ENCODE data around the gene HEPHL1. TPM values are rescaled to one million over a fixed set of nuclear protein-coding genes. Genes with fewer than 3 reads are reported as not detected.

Gene HEPHL1
- total RNA-seq, 1 donor from 2014 or later: 0.26 TPM

- no peak for DNase-seq (ENCODE audit: low read depth)
- Histone ChIP-seq H3K4me3 (ENCODE audit: low read depth, low read length) (no peak overlapping the region), H3K36me3 (ENCODE audit: control insufficient read depth, insufficient read depth, low read length) (no peaks in the 10 kb centered on the region), H3K27me3 (ENCODE audit: control insufficient read depth, insufficient read depth, low read length) (no peaks in the 10 kb centered on the region)
- TF ChIP-seq CTCF (IDR thresholded peaks at IDR 0.05; ENCODE audit: insufficient read depth, low read length, severe bottlenecking): no peak
- FAIRE-seq: peak; percentile 50
Measured at GRCh38 chr11:93983542-93984195, 37.5 kb upstream of the HEPHL1 start.

- Histone ChIP-seq H3K27me3 (ENCODE audit: control insufficient read depth, insufficient read depth, low read length) (no peaks in the 10 kb centered on the region), H3K4me3 (ENCODE audit: low read depth, low read length) (no peak overlapping the region), H3K36me3 (ENCODE audit: control insufficient read depth, insufficient read depth, low read length) (no peaks in the 10 kb centered on the region)
- TF ChIP-seq CTCF (IDR thresholded peaks at IDR 0.05; ENCODE audit: insufficient read depth, low read length, severe bottlenecking): no peak
- DNase-seq (ENCODE audit: low read depth) (no peak), FAIRE-seq (no peak)
Measured at GRCh38 chr11:93984196-93984567, 37.0 kb upstream of the HEPHL1 start.

GRCh38 chr11:93984936-93985335 lies 36.2 kb upstream of the HEPHL1 start:
- DNase-seq (ENCODE audit: low read depth) (no peak), FAIRE-seq (no peak)
- no peak overlapping the region for H3K4me3 ChIP-seq (ENCODE audit: low read depth, low read length)
- no peaks in the 10 kb centered on the region for H3K27me3 ChIP-seq (ENCODE audit: control insufficient read depth, insufficient read depth, low read length)
- no peaks in the 10 kb centered on the region for H3K36me3 ChIP-seq (ENCODE audit: control insufficient read depth, insufficient read depth, low read length)
- no peak for TF ChIP-seq CTCF (IDR thresholded peaks at IDR 0.05; ENCODE audit: insufficient read depth, low read length, severe bottlenecking)

GRCh38 chr11:93986716-93987115 lies 34.4 kb upstream of the HEPHL1 start:
- TF ChIP-seq CTCF (IDR thresholded peaks at IDR 0.05; ENCODE audit: insufficient read depth, low read length, severe bottlenecking): no peak
- DNase-seq (ENCODE audit: low read depth) (peak; percentile 91), FAIRE-seq (no peak)
- Histone ChIP-seq H3K27me3 (ENCODE audit: control insufficient read depth, insufficient read depth, low read length) (no peaks in the 10 kb centered on the region), H3K4me3 (ENCODE audit: low read depth, low read length) (no peak overlapping the region), H3K36me3 (ENCODE audit: control insufficient read depth, insufficient read depth, low read length) (no peaks in the 10 kb centered on the region)

- FAIRE-seq (no peak), DNase-seq (ENCODE audit: low read depth) (no peak)
- H3K4me3 ChIP-seq (ENCODE audit: low read depth, low read length): no peak overlapping the region
- no peak for TF ChIP-seq CTCF (IDR thresholded peaks at IDR 0.05; ENCODE audit: insufficient read depth, low read length, severe bottlenecking)
- no peaks in the 10 kb centered on the region for H3K36me3 ChIP-seq (ENCODE audit: control insufficient read depth, insufficient read depth, low read length)
- no peaks in the 10 kb centered on the region for H3K27me3 ChIP-seq (ENCODE audit: control insufficient read depth, insufficient read depth, low read length)
Measured at GRCh38 chr11:93988455-93988854, 32.7 kb upstream of the HEPHL1 start.

- DNase-seq (ENCODE audit: low read depth): no peak
- Histone ChIP-seq H3K27me3 (ENCODE audit: control insufficient read depth, insufficient read depth, low read length) (no peaks in the 10 kb centered on the region), H3K36me3 (ENCODE audit: control insufficient read depth, insufficient read depth, low read length) (no peaks in the 10 kb centered on the region), H3K4me3 (ENCODE audit: low read depth, low read length) (no peak overlapping the region)
- no peak for FAIRE-seq
- no peak for TF ChIP-seq CTCF (IDR thresholded peaks at IDR 0.05; ENCODE audit: insufficient read depth, low read length, severe bottlenecking)
Measured at GRCh38 chr11:93988912-93989311, 32.2 kb upstream of the HEPHL1 start.

Data from bronchial epithelial cell (primary cell).